ENCODE results near the gene COL27A1.

COL27A1 gene

GRCh38 chr9:114143234-114143633 is 12.1 kb upstream of the COL27A1 start:
- DNase-seq (ENCODE audit: low spot score), result no peak

- no peak for DNase-seq (ENCODE audit: low spot score)
Measured at GRCh38 chr9:114146735-114147134, 8.6 kb upstream of the COL27A1 start.

GRCh38 chr9:114149181-114149580 is 6.2 kb upstream of the COL27A1 start:
- DNase-seq (ENCODE audit: low spot score), result no peak

DNA sequence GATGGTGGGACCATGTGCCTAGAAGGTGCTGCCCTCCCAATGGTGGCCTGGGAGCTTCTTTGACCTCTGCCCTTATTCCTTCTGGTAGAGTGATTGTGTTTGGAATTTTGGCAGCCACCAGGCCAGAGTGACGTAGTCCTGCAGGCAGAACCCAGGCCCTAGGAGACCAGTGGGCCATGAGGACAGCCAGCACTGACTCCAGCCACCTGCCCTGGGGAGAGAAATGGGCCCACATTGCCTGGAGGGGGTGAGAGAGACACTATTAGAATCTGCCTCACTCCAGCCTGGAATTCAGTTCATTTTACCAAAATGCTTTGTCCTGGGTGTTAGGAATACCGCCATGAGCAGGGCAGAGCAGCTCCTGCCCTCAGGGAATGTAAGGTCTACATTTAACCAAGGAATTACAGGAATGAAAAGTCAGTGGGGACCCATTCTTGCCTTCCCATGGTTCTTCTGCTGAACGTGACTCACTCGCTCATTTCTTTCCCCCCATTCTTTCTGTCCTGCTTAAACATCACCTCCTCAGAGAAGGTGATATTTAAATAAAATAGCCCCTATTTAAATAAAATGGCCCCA is 5.5 kb upstream of the COL27A1 start:
- no peak for DNase-seq (ENCODE audit: low spot score)

DNA sequence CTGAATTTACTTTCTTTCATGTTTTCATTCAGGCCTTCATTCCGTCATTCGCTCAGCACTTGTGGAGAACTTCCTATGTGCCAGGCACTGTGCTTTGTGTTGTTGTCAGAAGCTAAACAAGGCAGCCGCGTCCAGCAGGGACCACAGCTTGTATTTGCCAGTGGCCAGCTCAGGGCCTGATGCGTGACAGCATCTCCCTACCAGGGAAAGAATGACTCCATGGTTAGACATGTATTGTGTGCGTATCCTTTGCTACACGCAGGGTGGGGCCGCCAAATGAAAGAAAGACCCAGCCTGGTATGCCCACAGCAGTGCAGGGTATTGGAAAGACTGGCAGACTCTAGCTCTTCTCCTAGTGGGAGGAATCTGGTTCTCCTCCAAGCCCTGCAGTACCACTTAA is 4.7 kb upstream of the COL27A1 start:
- DNase-seq (ENCODE audit: low spot score), result no peak

DNA sequence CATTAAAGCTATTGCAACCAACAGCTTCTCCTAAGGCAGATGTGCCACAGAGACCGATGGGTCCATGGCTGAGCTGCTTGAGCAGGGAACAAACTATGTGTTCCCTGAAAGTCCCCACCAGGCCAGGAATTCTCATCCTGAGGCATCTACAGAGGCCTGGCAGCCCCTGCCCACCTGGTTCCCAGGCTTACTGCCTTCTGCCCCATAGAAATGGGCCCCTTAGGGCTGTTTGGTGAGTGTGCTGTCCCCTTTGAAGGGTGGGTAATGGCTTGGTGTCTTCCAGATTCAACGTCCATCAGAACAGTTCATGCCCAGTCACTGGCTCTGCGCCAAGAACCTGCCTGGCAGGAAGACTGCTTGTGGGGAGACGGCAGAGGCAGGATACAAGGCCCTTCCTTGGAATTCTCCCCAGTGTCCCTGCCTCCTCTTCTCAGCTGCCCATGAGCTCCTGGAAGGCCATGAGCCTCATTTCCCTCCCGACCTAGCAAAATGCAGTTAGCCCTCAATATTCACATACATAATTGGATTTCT is 3.8 kb upstream of the COL27A1 start:
- no peak for DNase-seq (ENCODE audit: low spot score)

- DNase-seq (ENCODE audit: low spot score), result no peak
Measured at GRCh38 chr9:114153761-114154599, 1.4 kb upstream of the COL27A1 start.

DNA sequence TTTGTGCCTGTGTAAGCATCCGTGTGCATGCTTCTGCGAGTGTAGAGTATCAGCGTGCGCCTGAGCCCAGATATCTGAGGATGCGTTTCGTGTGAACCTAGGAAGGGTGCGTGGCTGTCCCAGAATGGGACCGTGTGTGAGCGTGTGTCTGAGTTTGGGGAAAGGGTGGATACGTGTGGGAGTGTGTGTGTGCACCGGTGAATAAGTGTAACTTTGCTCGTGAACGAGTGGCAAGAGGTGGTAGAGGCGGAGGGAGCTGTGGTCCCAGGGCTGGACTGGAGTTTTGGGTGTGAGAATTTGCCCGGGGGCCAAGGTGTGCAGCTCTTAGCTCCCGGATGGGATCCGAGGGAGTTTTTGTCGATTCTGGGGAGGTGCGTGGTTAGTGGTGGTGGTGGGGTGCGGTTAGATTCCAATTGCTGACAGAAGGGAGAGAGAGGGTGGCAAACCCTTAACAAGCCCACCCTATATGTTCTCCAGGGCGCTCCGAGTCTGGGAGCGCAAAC is 686 bp upstream of the COL27A1 start:
- DNase-seq (ENCODE audit: low spot score), result no peak

- peak; percentile 8 for DNase-seq (ENCODE audit: low spot score)
Measured at GRCh38 chr9:114155995-114156656, 789 bp downstream of the COL27A1 start.

GRCh38 chr9:114156657-114157421 is 1.5 kb downstream of the COL27A1 start:
- no peak for DNase-seq (ENCODE audit: low spot score)

GRCh38 chr9:114157516-114158176 is 2.3 kb downstream of the COL27A1 start:
- DNase-seq (ENCODE audit: low spot score), result no peak

DNA sequence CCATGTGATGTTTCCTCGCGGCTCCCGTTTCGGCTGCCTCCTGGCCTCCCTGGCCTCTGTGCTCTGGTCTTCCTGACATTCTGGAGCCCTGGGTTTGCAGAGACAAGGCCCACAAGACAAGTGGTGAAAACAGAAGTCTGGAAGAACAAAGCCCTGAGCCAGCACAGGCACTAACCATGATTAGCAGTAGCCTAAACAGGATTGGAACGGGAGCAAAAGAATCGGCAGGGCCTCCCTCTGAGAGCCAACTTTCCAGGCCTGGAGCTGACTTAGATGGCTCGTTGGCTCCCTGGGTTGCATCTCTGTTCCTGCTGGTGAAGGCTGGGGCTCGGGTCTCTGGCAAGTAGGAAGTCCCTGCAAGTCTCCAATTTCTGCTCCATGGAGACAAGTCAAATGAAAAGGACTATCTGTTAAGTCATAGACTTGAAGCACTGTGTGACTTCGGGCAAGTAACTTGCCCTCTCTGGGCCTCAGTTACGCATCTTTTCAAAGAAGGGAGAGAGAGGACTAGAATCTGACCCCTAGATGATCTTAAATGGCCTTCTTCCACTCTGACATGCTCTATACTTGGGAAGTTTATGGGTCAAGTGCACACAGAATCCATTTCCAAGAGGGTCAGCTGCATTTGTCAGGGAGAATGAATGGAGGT is 3.3 kb downstream of the COL27A1 start:
- no peak for DNase-seq (ENCODE audit: low spot score)

GRCh38 chr9:114159691-114160090 is 4.4 kb downstream of the COL27A1 start:
- DNase-seq (ENCODE audit: low spot score), result no peak

- DNase-seq (ENCODE audit: low spot score), result no peak
Measured at GRCh38 chr9:114161513-114161912, 6.2 kb downstream of the COL27A1 start.

DNA sequence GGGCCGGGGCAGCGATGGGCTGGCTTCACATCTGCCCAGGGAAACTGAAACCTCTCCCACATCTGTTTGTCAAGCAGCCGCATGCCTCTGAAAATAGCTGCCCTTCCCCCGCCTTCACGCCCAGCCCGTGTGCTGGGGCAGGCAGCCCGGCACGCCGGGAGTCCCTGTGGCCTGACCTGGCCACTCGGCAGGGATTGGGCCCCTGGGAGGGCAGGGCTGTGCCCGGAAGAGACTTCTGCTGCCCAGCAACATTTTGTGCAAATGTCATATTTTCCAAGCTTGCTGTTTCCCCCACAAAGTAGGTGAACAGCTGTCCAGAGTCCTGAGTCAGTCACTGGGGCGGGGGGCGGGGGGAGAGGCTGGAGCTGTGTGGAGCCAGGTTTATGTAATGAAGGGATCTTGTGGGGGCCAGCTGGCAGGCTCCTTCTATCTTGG is 8.2 kb downstream of the COL27A1 start:
- DNase-seq (ENCODE audit: low spot score), result no peak

DNA sequence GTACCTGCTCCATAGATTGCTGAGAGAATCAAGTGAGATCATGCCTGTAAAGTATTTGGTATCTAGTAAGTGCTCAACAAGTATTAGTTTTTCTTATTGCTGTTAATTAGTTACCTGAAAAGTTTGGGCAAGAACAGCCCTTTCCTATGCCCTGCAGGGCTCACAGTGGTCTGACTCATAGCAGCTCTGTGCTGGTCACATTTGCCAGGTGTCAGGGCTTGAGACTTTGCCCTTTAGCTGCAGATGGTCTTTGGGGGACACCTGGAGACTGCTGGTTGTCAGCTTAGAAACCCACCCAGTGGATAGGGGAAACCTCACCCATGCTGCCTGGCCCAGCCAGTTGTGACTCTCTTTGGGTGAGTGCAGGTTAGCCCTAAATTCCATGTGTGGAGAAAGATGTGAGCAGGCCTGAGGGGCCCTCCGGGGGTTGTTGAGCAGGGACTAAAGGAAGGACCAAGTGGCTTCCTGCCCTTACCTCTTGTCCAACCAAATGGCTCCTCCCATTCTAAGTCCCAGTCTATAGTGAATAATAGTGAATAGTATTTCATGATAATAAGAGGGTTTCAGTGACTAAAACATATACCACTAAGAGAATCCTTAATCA is 9.0 kb downstream of the COL27A1 start:
- DNase-seq (ENCODE audit: low spot score), result no peak

GRCh38 chr9:114165407-114166102 is 10.2 kb downstream of the COL27A1 start:
- DNase-seq (ENCODE audit: low spot score), result no peak

- DNase-seq (ENCODE audit: low spot score), result no peak
Measured at GRCh38 chr9:114166103-114166470, 10.8 kb downstream of the COL27A1 start.
